ENCODE measurements around the gene RAP1GAP2. TPM values are rescaled to one million over a fixed set of nuclear protein-coding genes. Genes with fewer than 3 reads are reported as not detected.

The RAP1GAP2 gene
- polyA plus RNA-seq, 3 donors = 1.5 to 48.4 (median 6.1) TPM

GRCh38 chr17:2854143-2855055, 58.2 kb downstream of the RAP1GAP2 start:
- no peak for DNase-seq
- peak overlapping the region in 2 of 3 experiments; percentile 15 to 69 for H3K4me3 ChIP-seq (replicated peaks in 1 of 3; ENCODE audit: low read depth in 2 of 3, low read length in 3 of 3)
- H3K4me3 Mint-ChIP-seq = peak overlapping the region; percentile 77 to 90
- WGBS (ENCODE audit: insufficient coverage) = under 1% methylated on average over 36 of the region's 46 CpGs
- TF ChIP-seq CTCF (IDR thresholded peaks at IDR 0.05) = no peak
- peaks cover 31% of the 10 kb centered on the region for H3K4me1 Mint-ChIP-seq
- no peak overlapping the region for H3K9ac ChIP-seq (ENCODE audit: insufficient read depth, low read length, poor library complexity, severe bottlenecking)
- peaks cover 5 to 21% of the 10 kb centered on the region in 2 donors for H3K27me3 ChIP-seq (ENCODE audit: control insufficient read depth in 2 of 2, insufficient read depth in 2 of 2, low read length in 2 of 2)
- H3K9me3 ChIP-seq (replicated peaks in 1 of 2; ENCODE audit: control insufficient read depth in 1 of 2, insufficient read depth in 1 of 2, low read length in 2 of 2) = no peaks in the 10 kb centered on the region
- H3K27ac Mint-ChIP-seq = peak overlapping the region in 1 of 7 donors; percentile 78
- peaks cover 25 to 43% (median 39%) of the 10 kb centered on the region in 3 donors for H3K27me3 Mint-ChIP-seq (ENCODE audit: low read depth in 3 of 3)
- peaks cover 6 to 35% of the 10 kb centered on the region in 2 donors for H3K36me3 ChIP-seq (replicated peaks in 1 of 2; ENCODE audit: control insufficient read depth in 1 of 2, insufficient read depth in 2 of 2, low read length in 2 of 2)
- peak overlapping the region; percentile 97 for H3K4me2 ChIP-seq (replicated peaks; ENCODE audit: extremely low read depth, low read length, poor library complexity, severe bottlenecking)
- H4K20me1 ChIP-seq (ENCODE audit: insufficient read depth, low read length) = peaks cover 97% of the 10 kb centered on the region
- H3K79me2 ChIP-seq (ENCODE audit: insufficient read depth, low read length) = peaks cover 67% of the 10 kb centered on the region
- no peak overlapping the region for H2AFZ ChIP-seq (ENCODE audit: insufficient read depth, low read depth, low read length, poor library complexity, severe bottlenecking)
- peaks cover 0 to 6% (median 3%) of the 10 kb centered on the region in 7 donors for H3K9me3 Mint-ChIP-seq
- H3K4me1 ChIP-seq (ENCODE audit: control insufficient read depth in 1 of 2, insufficient read depth in 2 of 2, low read length in 2 of 2) = peaks cover 16 to 33% of the 10 kb centered on the region in 2 donors
- H3K36me3 Mint-ChIP-seq = peaks cover 45 to 62% of the 10 kb centered on the region in 2 donors
- no peak overlapping the region for H3K27ac ChIP-seq (ENCODE audit: low read depth in 1 of 2, low read length in 2 of 2)
- intact Hi-C loops (cut with micrococcal nuclease) = loop anchor here in 1 of 2 donors (10.0 kb wide), 1 partner anchor 60 kb away; the partner anchor contains the start of gene RAP1GAP2

GRCh38 chr17:2855063-2855600, 58.9 kb downstream of the RAP1GAP2 start:
- WGBS (ENCODE audit: insufficient coverage) = no CpG with 5 or more reads among the region's 8 CpGs
- no peak for DNase-seq
- peaks cover 25 to 43% (median 36%) of the 10 kb centered on the region in 3 donors for H3K27me3 Mint-ChIP-seq (ENCODE audit: low read depth in 3 of 3)
- H3K36me3 Mint-ChIP-seq = peaks cover 40 to 54% of the 10 kb centered on the region in 2 donors
- intact Hi-C loops (cut with micrococcal nuclease) = loop anchor here in 1 of 2 donors (10.0 kb wide), 1 partner anchor 60 kb away; the partner anchor contains the start of gene RAP1GAP2
- Histone ChIP-seq H3K27me3 (ENCODE audit: control insufficient read depth in 2 of 2, insufficient read depth in 2 of 2, low read length in 2 of 2) (peaks cover 5 to 21% of the 10 kb centered on the region in 2 donors), H3K79me2 (ENCODE audit: insufficient read depth, low read length) (peaks cover 71% of the 10 kb centered on the region), H4K20me1 (ENCODE audit: insufficient read depth, low read length) (peaks cover 97% of the 10 kb centered on the region), H3K4me1 (ENCODE audit: control insufficient read depth in 1 of 2, insufficient read depth in 2 of 2, low read length in 2 of 2) (peaks cover 16 to 33% of the 10 kb centered on the region in 2 donors), H3K4me2 (replicated peaks; ENCODE audit: extremely low read depth, low read length, poor library complexity, severe bottlenecking) (no peak overlapping the region), H2AFZ (ENCODE audit: insufficient read depth, low read depth, low read length, poor library complexity, severe bottlenecking) (no peak overlapping the region), H3K27ac (ENCODE audit: low read depth in 1 of 2, low read length in 2 of 2) (no peak overlapping the region), H3K4me3 (replicated peaks in 1 of 3; ENCODE audit: low read depth in 2 of 3, low read length in 3 of 3) (no peak overlapping the region), H3K36me3 (replicated peaks in 1 of 2; ENCODE audit: control insufficient read depth in 1 of 2, insufficient read depth in 2 of 2, low read length in 2 of 2) (peaks cover 6 to 27% of the 10 kb centered on the region in 2 donors), H3K9ac (ENCODE audit: insufficient read depth, low read length, poor library complexity, severe bottlenecking) (no peak overlapping the region), H3K9me3 (replicated peaks in 1 of 2; ENCODE audit: control insufficient read depth in 1 of 2, insufficient read depth in 1 of 2, low read length in 2 of 2) (no peaks in the 10 kb centered on the region)
- peak overlapping the region in 1 of 2 donors; percentile 77 for H3K4me3 Mint-ChIP-seq
- peaks cover 0 to 6% (median 3%) of the 10 kb centered on the region in 7 donors for H3K9me3 Mint-ChIP-seq
- TF ChIP-seq CTCF (IDR thresholded peaks at IDR 0.05) = no peak
- peaks cover 31% of the 10 kb centered on the region for H3K4me1 Mint-ChIP-seq
- no peak overlapping the region for H3K27ac Mint-ChIP-seq

Data from CD14-positive monocyte (primary cell).